Stimulated activated CD4-positive, alpha-beta T cell treated with anti-CD3 and anti-CD28 coated beads, Interleukin-12 subunit alpha, Interleukin-12 subunit beta, amount 100 ng/mL, for 4 hours (primary cell): ENCODE measurements around the gene CUEDC2.

Source experiments
- DNase-seq: peaks from one replicate; pipeline ENCODE4 v3.0.0-alpha.2; 2020

CUEDC2 gene

DNA sequence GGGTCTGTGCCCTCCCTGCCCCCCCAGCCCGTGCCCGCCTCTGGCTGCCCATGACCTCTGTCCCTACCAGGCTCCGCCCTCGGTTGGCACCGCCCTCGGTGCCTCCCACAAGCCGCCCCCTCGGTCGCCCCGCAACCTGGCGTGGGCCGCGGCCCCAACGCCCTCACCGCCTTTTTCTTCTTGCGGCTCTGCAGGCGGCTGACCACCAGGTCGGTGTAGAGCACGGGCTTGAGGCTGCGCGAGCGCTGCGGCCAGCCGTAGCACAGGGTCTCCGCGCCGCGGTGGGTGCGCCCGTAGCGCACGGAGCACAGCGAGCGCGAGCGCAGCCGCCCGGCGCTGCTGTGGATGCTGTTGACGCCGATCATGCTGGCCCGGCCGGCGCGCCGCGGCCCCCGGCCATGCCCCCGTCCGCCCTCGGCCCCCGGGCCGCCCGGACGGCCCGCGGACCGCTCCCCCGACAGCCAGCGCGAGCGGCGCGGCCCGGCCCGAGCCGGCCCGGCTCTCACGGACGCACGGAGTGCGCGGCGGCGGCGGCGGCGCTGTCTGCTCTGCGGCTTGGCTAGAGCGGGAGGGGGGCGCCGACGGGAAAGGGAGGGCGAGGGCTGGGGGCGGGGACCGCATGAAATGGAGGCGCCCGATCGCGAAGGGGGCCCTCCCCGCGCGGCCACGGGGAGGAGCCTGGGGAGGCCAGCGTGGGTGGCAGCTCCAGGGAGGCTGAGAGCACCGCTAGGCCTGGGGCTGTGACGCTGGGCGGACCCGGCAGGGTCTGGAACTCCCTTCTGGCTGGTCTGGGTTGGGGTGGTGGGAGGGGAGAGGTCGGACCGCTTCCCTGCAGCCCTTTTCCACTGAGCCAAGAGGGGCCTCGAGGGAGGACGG lies 23.4 kb downstream of the CUEDC2 start:
- DNase-seq: peak; percentile 82

DNA sequence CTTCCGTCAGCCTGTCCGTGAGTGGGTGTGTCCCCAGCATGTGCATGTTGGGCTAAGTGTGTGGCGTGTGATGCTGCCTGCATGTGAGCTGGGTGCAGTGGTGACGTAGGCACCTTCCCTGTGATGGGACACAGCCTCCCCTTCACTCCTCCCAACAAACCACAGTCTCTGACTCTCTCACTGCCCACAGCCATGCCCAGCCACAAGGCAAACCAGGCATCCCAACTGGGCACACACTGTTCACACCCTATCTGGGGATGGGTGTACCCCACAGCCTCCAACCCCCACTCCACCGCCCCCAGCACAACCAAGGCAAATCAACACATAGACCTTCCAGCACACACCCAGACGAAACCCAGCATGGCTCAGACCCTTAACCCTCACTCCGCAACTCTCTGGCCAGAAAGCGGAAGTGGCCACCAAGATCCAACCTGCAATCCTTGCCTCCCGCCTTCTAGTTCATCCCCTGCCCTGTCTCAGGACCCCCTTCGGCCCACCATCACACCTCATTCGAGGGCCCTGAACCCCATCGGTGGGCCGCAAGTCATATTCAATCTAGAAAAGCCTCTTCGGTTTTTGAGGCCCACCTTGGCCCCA lies 24.1 kb downstream of the CUEDC2 start:
- no peak for DNase-seq

DNA sequence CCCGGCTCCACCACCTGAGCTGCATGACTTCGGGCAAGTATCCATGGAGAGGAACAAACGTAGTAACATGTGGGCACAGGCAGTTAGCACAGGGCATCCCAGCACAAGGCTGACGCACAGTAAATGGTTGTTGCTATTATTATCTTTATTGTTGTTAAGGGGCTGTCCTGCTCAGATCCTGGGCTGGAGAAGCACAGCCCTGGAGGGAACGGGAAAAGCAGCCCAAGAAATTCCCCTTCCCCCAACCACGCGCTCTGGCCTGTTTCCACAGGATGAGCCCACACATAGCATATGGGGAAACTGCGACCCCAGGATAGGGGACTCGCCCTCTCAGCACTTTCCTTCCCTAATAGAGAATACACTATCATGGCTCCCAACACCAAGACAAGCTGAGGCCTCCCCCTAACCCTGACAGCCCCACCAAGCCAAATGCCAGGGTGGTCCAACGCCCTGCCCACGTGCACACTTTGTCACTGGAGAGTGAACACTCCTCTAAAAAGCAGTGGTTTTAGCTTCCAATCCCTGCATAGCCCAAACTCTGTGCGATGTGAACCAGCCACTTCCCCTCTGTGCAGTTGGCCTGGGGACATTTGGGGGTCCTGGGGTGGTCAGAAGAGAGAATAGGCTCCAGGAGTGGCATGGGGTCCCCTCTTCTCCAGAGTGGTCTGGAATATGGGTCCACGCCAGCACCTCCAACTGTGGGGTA lies 24.8 kb downstream of the CUEDC2 start:
- no peak for DNase-seq

DNA sequence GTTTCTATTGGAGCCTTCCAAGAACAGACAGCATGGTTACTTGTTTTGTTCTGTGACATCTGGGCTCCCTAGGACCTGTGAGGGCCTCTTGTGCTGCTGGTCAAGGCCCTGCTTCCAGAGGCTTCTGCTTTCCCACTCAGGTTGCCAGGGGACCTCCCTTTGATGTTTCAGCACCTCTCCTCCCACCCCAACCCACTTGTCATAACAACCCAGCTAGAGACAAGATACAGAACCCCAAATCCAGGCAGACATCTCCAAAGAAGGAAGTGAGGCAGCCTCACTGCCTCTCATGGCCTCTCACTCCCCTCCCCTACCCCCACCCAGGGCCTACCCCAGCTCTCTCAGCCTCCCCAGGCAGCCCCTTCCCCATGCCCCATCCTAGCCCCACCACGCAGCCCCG lies 25.6 kb downstream of the CUEDC2 start:
- no peak for DNase-seq

DNA sequence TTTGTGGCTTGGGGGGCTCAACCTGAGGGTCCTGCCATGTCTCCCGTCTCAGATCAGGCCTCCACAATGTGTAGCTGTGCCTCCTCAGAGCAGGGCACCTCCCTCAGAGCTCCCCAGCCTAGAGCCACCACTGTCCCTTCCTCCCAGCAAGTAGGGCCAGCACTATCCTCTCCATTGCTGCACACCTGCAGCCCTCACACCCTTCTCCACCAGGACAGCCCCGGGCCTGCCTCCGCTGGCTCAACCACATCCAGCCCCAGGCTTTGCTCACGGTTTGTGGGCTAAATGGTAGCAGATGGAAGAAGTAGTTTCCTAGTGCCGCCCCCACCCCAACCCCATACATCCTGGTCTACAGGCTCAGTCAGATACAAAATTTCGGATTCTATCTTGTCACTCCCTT lies 26.7 kb downstream of the CUEDC2 start:
- no peak for DNase-seq

DNA sequence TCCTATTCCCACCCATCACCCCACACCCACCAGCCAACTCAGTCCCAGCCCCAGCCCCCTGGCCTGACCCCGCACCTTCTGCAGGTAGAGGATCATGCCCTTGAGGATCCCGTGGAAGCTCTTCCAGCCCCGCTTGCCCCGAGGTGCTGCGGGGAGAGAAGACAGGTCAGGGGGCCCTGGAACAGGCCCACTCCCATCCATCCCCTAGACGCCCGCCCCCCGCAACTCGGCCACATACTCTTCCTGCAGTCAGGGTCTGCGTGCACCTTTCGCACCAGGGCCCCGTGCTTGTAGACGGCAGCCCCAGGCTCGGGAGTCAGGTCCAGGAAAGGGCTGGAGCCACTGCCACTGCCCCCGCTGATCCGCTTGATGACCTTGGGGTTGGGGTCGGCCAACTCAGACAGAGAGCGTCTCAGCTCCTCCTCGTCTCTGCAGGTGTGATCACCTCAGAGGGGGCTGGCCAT lies 27.2 kb downstream of the CUEDC2 start:
- DNase-seq: no peak

DNA sequence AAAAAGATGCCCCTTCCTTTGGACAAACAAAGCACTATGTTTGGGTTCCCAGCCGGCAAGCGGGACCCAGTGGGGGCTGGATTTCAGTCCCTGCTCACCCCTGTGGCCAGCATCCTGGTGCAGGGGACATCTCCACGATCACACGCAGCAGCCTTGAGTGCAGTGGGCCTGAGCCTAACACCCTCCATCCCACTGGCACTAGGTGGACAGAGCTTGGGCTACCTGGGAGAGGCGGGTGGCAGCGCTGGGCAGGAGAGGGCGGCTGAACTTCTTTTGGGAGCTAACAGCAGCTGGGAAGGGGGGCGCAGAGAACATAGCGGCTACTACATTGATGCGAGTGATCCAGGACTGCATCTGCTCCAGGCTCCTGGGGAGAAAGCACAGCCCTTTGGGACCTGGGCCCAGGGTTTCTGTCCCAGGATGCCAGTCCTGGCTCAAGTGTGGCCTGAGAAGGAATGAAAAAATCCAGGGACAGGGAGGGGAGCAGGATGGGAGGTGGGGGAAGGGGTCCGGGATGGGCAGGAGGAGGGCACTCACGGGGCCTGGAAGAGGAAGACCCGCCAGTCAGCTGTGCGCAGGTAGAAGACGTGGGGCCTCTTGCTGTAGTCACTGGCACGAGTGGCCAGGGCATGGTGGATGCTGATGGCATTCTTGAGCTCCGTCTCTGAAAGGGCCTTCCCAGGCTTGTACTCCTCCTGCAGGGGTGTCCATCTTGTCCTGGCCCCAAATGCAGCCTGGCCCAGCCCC lies 27.8 kb downstream of the CUEDC2 start:
- no peak for DNase-seq

DNA sequence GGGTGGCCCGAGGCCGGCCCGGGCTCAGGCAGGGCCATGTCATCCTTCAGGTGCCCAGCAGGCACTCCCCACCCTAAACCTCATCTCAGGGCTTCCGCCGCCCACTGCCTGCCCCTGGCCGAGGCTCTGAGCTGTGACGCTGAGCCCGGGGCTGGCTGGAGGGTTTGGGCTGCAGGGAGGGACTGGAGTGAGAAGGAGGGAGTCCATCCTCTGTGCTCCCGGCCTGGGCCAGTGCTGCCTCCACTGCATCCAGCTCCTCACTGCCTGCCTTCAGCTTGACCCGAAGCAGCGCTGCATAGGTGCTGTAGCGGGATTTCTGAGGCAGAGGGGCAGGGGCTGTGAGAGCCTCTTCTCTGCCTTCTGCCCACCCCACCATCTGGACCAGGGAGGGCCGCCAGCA lies 29.3 kb downstream of the CUEDC2 start:
- DNase-seq: no peak

DNA sequence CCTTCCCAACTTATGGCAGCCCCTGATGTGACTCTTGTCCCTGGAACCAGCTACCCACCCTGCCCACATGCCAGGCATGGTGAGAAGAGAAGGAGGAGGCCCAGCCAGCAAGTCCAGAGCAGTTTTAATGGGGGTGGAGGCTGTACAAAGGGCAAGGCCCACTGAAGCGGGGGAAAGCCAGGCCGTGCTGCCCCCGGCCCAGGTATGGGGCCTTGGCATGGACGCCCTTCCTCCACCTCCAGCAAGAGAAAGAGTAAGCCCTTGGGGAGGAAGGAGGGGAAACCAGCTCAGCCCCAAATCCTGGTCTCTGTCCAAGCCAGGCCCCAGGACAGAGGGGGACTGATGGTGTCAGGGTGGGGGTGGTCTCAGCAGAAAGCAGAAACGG lies 29.9 kb downstream of the CUEDC2 start:
- no peak for DNase-seq

DNA sequence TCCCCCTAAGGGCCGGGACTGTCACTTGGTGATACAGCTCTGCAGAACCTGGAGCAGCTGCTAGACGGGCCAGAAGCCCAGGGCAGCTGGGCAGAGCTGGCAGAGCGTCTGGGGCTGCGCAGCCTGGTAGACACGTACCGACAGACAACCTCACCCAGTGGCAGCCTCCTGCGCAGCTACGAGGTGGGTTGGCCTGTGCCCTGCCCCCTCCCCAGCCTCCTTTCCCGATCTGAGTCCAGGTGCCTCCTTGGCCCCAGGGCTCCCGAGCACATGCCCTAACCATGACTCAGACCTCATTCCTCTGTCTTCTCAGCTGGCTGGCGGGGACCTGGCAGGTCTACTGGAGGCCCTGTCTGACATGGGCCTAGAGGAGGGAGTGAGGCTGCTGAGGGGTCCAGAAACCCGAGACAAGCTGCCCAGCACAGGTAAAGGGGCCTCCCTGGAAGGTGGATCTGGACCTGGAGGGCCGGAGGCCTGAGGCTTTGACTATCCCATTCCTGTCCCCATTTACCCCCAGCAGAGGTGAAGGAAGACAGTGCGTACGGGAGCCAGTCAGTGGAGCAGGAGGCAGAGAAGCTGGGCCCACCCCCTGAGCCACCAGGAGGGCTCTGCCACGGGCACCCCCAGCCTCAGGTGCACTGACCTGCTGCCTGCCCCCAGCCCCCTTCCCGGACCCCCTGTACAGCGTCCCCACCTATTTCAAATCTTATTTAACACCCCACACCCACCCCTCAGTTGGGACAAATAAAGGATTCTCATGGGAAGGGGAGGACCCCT lies 30.5 kb downstream of the CUEDC2 start:
- DNase-seq: no peak

DNA sequence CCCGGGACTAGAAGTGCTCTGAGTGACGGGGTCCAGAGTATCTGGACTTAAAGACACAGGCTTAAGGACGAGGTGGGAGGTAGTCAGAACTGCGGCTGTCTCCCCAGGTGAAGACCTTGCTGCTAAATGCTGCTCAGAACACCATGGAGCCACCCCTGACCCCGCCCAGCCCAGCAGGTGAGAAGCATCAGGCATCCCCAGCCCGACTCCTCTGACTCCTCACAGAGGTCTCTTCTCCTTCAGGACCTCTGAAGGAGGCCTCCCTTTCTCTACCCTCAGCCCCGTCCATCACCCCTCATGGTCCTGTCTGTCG lies 31.1 kb downstream of the CUEDC2 start:
- no peak for DNase-seq

DNA sequence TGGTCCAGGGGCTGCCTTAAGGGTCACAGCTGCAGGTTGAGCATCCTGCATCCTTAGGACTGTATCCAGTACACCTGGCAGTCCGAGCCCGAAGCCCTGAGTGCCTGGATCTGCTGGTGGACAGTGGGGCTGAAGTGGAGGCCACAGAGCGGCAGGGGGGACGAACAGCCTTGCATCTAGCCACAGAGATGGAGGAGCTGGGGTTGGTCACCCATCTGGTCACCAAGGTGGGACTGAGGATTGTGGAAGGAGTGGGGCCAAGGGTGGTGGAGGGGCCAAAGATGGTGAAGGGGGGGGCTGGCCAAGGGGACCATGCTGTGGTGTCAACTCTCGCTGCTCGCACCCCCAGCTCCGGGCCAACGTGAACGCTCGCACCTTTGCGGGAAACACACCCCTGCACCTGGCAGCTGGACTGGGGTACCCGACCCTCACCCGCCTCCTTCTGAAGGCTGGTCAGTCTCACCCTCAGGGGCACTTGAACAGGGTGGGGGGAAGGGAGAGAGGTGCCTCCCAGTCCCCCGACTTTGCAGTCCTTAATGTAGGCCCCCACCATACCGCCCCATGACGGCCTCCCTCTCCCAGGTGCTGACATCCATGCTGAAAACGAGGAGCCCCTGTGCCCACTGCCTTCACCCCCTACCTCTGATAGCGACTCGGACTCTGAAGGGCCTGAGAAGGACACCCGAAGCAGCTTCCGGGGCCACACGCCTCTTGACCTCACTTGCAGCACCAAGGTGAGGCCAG lies 31.6 kb downstream of the CUEDC2 start:
- DNase-seq: no peak

DNA sequence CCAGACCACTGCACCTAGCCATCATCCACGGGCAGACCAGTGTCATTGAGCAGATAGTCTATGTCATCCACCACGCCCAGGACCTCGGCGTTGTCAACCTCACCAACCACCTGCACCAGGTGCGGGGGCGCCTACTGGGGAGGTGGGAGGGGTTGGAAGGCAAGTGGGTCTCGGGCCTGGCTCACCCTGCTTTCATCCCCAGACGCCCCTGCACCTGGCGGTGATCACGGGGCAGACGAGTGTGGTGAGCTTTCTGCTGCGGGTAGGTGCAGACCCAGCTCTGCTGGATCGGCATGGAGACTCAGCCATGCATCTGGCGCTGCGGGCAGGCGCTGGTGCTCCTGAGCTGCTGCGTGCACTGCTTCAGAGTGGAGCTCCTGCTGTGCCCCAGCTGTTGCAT lies 32.3 kb downstream of the CUEDC2 start:
- no peak for DNase-seq

DNA sequence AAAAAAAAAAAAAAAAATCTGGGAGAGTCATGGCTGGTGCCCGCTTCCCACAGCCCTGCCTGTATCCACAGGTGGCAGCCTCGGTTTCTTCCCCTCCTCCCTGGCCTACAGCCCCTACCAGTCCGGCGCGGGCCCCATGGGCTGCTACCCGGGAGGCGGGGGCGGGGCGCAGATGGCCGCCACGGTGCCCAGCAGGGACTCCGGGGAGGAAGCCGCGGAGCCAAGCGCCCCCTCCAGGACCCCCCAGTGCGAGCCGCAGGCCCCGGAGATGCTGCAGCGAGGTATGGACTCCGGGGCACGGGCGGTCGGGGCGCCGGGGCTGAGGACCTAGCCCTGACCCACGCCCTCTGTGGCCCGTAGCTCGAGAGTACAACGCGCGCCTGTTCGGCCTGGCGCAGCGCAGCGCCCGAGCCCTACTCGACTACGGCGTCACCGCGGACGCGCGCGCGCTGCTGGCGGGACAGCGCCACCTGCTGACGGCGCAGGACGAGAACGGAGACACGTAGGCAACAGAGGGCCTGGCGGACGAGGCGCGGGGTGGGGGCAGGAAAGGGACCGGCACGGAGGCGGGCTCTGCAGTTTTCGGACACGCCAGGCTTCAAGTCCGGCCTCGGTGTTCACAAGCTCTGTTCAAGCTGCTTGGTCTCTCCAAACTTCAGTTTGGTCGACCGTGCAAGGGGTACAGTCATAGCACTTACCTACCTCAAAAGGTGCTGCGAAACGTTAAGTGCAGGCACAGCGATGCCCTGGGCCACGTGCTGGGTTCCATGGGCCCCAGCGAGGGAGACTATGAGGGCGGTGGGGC lies 33.0 kb downstream of the CUEDC2 start:
- peak; percentile 85 for DNase-seq

DNA sequence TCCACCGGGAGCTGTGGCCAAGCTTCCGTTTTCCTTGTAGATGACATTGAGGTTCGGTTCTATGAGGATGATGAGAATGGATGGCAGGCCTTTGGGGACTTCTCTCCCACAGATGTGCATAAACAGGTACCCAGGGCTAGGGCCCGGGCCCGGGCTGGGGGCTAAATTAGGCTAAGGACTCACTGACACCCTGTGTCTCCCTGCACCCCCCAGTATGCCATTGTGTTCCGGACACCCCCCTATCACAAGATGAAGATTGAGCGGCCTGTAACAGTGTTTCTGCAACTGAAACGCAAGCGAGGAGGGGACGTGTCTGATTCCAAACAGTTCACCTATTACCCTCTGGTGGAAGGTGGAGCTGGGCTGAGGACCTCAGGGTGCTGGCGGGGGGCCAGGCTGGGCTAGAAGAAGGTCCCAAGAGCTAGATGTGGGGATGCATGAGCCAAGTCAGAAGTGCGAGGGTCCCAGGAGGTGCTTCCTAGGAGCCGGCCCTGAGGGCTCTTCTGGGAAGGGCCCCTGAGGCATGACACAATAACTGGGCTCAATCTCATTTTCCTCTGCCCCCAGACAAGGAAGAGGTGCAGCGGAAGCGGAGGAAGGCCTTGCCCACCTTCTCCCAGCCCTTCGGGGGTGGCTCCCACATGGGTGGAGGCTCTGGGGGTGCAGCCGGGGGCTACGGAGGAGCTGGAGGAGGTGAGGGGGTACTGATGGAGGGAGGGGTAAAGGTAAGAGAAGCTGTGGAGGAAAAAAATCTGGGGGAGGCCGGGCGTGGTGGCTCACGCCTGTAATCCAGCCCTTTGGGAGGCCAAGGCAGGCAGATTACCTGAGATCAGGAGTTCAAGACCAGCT lies 34.0 kb downstream of the CUEDC2 start:
- no peak for DNase-seq

DNA sequence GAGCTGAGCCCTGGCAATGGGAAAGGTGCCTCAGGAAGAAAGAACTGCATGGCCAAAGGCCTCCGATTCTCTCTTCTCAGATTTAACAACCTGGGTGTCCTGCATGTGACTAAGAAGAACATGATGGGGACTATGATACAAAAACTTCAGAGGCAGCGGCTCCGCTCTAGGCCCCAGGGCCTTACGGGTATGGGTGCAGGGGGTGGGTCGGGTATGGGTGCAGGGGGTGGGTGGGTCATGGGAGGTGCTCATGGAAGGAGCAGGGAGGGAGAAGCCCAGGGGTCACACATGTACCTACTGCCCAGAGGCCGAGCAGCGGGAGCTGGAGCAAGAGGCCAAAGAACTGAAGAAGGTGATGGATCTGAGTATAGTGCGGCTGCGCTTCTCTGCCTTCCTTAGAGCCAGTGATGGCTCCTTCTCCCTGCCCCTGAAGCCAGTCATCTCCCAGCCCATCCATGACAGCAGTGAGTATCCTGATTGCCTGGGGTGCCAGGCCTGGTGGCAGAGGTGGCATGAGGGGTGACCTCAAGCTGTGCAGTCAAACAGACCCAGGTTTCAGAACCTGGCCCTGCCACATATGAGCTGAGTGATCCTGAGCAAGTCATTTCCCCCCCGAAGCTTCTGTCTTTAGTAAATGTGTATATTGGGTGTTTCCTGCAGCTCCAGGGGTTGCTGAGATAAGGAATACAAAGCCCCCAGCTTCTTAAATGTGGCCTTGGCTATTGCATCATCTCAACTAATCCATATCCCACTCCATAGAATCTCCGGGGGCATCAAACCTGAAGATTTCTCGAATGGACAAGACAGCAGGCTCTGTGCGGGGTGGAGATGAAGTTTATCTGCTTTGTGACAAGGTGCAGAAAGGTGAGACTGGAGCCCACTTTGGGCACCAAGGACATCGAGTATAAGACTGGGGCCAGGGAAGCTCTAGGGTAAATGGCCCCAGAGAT lies 34.9 kb downstream of the CUEDC2 start:
- no peak for DNase-seq

DNA sequence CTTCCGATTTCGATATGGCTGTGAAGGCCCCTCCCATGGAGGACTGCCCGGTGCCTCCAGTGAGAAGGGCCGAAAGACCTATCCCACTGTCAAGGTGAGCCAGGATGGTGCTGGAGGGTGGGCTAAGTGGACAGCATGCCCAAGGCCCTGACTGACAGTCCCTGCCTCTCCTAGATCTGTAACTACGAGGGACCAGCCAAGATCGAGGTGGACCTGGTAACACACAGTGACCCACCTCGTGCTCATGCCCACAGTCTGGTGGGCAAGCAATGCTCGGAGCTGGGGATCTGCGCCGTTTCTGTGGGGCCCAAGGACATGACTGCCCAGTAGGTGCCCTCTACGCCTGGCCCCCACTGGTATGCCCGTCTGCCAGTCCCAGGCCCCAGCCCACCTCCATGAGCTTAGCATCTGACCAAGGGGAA lies 35.6 kb downstream of the CUEDC2 start:
- no peak for DNase-seq

DNA sequence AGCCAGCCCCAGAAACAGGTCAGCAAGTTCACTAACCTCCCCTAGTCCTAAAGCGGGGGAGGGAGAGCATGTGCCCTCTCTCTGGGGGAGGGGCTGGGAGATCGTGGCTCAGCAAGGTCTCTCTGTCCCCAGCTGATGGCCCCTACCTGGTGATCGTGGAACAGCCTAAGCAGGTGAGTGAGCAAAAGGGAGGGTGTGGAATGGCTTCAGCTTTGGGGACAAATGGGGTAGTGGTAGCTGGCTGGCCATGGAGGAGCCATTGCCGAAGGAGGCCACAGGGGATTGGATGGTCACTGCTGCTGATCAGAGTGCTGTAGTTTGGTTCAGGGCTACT lies 36.1 kb downstream of the CUEDC2 start:
- DNase-seq: no peak
